GM18511 (cell line): ENCODE results near the gene PLA2R1.
A peak's percentile ranks its signal among the peaks of the same experiment; 100 is the strongest.

Experiments used
- ATAC-seq: cut with Tn5 transposase; IDR thresholded peaks from one replicate; pipeline ENCODE4 v1.9.1; 2021; ENCODE audit warnings: mild to moderate bottlenecking, moderate library complexity; ENCODE audit not compliant: unreplicated experiment

PLA2R1 gene

DNA sequence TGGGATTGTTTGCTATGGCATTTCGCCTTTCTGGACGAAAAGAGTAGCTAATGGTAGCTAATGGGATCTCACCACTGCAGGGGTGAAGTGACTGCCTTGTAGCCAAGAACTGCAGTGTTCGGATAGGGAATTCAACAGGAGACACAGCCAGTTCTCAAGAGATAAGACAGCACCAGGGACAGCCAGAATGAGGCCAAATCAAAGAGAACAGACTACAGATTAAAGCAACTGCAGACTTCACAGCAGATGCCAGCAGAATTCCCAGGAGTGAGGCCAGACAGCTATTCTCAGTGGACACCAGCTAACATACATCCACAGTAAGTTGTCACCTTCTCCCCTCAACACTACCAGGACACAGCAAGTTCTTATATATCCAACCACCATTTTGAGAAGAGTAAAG, 124.0 kb downstream of the PLA2R1 start:
- no peak for ATAC-seq

DNA sequence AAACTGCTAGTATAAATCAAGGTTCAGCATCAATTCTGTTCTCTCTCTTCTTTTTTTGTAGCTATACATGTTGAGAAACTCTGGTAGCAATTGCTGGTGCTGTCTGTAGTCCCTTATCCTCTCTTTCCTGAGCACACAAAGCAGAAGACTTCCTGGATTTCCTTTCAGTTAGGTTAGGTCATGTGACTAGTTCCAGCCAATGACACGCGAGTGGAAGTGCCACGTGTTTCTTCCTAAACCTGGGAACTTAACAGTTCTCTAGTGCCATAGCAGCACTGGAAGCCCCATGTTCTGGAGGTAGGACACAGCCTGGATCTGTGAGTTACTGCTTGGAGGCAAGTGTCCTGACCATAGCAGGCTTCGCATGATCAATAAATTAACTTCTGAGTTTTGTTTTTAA, 125.9 kb downstream of the PLA2R1 start:
- no peak for ATAC-seq

DNA sequence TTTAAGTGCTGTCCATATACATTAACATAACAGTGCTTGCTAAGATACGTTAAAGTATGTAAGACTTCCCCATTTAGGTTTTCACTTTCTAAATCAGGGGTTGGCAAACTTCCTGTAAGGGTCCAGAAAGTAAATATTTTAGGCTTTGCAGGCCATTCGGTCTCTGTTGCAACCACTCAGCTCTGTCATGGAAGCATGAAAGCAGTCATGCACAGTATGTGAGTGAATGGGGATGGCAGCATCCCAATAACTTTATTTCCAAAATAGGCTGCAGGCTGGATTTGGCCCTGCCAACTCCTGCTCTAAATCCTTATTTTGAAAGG, 128.7 kb downstream of the PLA2R1 start:
- ATAC-seq, result peak; percentile 95

DNA sequence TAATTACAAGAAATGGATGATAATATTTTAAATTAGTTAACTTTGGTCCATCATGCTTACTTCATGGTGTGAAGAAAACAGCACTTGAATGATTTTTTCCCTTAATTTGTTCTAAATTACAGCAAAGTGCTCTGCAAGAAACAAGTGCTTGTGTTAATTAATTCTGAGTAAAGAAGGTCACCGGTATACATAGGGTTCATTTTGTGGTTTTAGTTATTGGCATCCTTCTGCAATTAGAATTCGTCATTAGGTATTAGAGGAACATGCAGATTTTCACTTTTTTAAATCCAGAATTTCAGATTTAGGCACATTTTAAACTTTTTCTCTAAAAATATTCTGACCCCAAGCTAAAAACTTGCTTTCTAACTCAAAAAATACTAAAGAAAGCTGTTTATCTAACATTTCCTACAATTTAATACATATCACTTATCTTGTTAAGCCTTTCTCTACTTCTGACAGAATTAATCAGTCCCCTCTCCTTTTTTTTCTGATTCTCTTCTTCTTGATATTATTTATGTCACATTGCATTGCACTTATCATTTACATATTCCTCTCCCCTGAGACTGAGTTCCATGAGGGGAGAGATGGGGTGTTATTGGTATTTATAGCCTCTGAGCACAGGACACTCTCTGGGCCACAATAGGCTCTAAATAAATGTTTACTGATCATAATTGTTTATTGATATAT, 129.2 kb downstream of the PLA2R1 start:
- no peak for ATAC-seq

DNA sequence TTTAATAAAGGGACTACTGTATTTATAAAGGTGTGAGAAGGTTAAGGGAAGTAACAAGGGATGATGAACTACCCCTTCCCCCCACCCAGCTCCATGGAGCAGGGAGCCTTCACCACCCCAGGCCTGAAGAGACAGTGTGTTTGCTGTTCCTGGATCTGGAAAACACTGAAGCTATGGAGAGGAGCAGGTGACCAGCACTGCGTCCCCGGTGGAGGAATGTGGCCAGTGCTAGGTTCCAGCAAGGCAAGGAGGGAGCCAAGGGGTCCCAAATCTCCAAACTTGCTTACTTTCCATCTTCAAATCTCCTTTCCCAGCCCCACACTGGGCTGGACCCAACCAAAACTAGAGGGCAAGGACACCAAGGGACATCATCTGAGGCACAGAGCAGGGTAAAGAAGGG, 135.7 kb downstream of the PLA2R1 start:
- ATAC-seq, result no peak

DNA sequence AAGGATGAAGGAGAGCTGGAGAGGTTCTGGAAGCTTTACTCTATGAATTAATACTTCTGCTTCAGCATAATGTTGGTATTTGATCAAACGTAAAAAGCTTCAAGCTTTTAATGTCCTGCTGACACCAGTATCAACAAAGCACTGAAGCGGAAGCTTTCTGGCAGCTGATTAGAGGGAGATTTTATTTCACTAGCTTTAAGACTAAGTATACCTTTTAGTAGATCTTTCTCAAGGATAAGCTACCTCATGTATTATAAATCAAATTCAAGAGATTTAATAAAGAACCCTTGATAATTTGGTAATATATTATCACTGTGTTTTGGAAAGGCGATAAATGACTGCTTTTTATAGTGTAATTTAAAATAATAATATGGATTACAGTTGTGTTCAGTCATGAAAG, 136.4 kb downstream of the PLA2R1 start:
- ATAC-seq, result no peak

DNA sequence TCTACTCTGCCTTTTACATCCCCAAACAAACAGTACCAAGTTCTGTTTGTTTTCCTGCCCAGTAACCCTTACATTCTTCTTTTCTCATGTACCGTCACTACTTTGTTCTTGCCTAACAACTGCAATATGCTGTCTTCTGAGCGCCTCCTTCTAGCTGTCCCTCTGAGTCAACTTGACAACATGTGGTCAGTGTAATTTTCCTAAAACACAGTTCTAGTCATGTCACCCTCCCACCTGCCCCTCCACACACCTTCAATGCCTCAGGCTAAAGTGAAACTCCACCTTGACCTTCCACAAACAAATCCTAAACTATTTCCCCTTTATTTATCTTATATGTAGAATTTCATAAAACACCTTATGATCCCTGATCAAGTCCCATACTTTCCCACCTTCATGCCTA, 139.9 kb downstream of the PLA2R1 start:
- peak; percentile 77 for ATAC-seq

DNA sequence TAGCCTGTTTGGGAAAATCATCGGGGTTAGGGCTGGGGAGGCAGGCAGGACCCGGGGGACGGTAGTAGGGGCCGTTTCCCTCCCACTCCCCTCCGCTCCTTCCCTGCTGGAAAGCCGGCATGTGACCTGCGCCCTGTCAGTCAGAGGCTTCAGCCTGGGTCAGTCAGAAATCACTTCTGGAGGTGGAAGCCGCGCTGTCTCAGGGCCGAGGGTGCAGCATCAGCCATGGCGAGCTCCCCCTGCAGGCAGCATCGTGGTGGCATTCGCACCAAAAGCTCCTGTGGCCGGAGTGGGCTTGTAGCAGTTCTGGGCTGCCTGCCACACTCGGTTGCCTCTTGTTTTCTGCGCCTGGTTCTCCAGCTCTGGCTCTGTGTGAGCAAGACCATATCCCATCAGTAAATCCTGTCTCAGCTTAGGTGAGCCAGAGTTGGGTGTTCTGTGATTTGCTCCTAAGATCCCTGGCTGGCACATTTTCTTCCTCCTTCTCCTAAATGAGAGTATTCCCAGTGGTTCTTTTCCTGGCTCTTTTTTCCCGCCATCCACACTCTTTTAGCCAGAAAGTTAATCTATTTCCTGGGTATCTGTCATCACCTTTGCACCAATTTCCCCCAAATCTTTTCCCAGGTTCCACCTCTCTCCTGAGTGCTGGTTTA, 140.5 kb downstream of the PLA2R1 start:
- peak; percentile 93 for ATAC-seq

DNA sequence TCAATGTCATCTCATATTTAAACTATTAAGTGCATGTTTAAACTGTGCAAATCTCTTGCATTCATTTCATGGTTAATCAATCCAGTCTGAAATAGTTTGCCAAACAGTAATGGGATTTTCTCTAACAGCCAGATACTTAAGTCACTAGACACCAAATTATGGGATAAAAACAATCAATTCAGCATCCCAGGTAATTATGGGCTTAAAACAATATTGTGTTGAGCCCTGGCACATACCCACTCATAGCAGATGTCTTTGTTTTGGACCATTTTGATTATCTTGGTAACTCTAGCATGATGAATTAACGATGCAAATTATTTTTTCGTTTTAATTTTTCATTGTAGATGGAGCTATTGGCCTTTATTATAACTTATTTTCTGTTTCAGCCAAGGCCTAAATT, 145.9 kb downstream of the PLA2R1 start:
- ATAC-seq, result no peak

DNA sequence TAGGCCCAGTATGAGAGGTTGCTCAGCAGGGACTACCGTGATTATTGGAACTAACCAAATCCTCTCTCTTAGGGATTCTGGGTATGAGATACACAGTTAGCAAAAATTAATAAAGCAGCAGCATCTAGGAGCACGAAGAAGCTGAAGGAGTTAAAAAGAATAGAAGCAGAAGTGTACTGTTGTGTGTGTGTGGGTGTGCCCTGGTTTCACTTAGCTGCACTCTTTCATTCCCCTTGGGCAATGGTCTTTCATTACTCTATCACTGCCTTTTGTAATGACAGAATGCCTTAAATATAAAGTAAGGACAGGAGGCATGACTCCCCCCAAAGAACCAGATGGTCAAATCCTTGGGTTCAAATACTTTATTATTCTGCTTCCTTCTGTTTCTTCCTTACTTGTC, 148.5 kb downstream of the PLA2R1 start:
- no peak for ATAC-seq

DNA sequence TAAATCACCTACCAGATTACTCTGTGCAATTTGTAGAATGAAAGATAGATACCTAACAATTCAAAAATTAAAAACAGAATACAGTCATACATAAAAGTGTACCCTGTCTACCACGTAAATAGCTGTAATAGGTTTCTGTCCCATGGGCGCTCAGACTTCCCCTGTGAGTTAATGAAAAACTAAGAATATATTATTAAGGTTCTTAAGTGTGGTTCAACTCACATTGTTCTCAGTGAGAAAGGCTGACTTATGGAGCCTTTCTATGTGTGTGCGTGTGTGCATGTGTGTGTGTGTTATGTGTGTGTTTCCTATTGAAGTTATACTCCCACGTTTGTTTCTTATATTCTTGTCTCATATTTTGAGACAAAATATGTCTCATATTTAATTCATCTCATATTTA, 149.8 kb downstream of the PLA2R1 start:
- peak; percentile 56 for ATAC-seq

DNA sequence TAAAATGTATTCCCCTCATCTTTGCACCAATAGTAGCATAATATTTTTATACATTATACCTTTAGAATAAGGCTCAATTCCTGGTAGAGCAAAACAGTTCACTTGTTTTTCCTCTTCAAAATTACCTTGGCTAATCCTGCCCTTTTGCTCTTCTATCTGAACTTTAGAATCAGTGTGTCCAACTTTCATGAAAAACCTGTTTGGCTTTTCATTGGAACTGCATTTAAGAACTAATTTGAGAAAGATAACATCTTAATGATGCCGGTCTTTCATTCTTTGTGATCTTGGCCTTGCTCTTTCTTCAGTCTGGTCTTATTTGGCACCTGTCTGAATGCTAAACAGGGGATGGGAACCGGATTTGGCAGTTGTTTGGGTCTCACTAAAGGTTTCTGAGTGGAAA, 151.5 kb downstream of the PLA2R1 start:
- ATAC-seq, result no peak

DNA sequence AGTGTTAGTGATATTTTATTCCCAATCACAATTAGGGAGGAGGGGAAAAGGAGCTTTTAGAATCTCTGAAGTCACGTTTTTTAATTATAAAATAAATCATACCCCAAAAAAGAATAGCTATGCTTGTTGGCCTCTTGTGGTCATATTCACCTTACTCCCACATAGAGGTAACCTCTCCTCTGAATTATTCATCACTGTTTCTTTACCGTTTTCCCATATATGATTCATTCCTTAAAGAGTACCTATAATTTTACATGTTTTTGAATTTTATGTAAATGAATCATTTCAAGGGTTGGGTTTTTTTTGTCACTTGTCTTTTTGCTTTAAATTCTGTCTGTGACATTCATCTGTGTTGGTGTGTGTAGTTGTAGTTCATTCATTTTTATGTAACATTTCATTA, 153.8 kb downstream of the PLA2R1 start:
- ATAC-seq, result no peak

DNA sequence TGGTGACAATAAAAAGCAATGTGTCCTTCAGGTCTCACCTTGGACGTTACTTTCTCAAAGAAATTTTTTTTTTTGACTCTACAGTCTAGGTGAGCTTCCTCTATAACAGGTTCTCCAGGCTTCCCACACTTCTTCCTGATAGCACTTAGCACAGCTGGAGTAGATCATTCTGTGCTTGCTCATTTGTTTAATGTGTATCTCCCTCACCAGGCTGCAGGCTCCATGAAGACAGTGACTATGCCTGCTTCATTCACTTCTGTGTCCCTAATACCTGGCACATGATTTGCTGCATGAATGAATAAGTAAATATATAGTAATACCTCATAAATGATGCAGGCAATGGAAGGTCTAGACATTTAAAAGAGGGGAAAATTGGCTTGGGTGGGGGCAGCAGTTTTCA, 154.5 kb downstream of the PLA2R1 start:
- ATAC-seq, result no peak

DNA sequence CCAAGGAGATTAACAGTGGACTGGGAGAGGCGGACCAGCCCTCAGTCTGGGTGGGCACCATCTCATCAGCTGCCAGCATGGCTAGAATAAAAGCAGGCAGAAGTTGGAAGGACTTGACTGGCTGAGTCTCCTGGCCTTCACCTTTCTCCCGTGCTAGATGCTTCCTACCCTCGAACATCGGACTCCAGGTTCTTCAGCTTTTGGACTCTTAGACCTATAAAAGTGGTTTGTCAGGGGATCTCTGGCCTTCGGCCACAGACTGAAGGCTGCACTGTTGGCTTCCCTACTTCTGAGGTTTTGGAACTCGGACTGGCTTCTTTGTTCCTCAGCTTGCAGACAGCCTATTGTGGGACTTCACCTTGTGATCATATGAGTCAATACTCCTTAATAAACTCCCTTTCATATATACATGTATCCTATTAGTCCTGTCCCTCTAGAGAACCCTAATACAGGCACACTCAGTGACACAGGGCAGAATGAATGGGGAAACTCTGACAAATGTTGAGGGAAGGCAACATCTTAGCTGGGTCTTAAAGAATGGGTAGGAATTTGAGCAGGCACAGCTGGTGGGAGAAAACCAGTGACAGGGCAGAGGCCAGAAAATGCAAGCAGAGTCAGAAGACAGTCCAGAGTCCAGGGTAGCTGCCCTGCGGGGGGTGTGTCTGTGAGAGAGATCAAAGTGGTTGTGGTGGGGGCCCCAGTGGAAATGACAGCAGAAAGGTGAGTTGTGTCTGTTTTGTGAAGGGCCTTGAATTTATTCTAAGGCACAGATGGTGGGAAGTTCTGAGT, 156.3 kb downstream of the PLA2R1 start:
- ATAC-seq, result no peak

DNA sequence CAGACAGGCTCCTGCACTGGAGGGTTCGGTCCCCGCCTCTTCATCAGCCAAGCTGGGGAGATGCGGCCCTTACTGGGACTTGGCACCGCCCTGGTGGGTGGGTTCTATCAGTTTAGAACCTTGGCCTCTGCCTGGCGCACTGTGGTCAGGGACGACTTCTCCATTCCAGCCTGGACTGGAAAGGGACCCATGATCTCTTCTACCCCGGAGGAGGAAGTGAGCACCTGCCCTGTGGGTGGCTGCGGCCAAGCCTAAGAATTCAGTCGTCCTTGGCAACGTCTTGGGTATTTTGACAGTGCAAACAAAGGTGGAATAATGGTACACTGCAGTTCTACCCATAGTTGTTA, 157.5 kb downstream of the PLA2R1 start:
- peak; percentile 63 for ATAC-seq

DNA sequence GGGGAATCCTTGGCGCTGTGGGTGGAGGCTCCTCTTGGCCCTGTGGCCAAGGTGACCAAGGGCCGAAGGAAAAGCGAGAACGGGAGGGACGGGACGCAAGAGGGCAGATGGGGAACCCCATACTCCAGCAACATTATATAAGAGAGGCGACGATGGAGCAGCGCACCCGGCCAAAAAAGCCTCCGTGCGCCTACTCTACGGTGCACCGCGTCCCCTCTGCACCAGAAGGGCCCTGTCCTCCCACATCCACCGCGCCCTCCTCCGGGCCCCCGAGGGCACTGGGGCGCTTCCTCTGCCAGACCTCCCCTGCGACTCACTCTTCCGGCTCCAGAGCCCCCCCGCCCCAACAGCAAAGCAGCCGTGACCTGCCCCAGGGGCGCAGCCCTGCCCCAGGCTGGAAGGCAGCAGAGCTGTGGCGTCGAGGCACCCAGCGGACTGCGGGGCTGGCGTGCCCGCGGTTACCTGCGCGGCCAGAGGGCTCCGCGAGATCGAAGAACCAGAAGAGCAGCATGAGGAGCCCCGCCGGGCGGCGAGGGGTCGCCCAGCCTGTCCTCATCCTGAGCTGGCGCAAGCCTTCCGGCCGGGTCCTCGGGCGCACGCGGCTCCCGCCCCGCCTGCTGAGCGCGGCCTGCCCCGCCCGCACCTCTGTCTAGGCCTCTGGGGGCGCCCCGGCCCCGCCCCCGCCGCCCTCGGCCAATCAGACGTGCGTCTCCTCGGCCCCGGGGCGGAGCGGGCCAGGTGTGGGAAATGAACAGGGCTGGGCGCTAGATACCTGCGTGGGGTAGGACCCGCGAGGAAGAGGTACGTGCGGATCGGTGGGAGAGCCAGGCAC, 158.1 kb downstream of the PLA2R1 start, which contains the start of gene LY75:
LY75 (minus strand) TSS at position 630 of the 832 bp plus-strand sequence.
- peak; percentile 87 for ATAC-seq

DNA sequence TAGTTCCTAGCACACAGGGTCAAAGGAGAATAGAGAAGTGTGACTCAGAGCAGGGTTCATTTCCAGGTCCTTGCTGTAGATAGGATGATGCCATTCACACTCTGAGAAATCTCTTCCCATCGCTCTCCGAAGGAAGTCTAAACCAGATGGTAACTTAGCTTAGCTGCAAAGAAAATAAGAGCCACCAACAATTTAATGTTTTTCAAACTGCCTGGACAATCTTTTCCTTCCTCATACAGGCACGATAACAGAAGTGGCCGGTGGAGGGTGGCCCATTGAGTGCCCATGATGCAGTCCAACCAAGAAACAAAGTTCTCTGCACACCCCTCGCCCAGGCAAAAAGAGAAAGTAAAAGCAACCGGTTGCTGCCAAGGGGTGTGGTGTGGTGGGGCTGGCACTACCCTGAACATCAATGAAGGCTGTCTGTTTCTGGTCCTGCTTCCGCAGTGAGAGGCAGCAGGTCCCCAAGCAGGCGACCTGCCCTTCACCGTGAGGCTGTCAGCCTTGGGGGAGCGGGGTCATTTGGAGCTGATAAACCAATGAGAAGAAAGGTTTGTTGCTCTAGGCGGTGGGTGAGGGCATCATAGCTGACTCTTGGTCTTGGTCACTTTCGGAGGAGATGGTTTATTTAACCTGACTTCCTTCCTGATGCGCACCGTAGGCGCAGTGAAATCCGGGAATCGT, 158.8 kb downstream of the PLA2R1 start:
- ATAC-seq, result peak; percentile 48

DNA sequence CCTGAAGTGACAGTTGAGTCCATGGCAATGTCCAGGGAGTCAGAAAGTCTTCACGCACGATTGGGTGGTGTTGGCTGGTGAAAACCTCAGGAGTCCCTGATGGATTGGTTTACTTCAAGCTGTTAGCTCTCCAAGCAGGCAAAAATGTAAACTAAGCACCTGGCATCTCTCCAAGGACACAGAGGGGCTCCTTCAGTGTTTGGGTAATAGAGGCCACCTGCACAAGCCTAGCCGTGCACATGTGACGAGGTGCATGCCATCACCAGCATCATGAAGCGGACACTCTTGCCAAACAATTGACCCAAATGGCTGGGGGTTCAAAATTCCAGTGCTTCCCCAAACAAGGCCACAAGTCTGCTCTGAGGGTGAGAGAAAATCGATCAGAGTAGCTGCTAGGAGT, 159.7 kb downstream of the PLA2R1 start:
- ATAC-seq, result no peak

DNA sequence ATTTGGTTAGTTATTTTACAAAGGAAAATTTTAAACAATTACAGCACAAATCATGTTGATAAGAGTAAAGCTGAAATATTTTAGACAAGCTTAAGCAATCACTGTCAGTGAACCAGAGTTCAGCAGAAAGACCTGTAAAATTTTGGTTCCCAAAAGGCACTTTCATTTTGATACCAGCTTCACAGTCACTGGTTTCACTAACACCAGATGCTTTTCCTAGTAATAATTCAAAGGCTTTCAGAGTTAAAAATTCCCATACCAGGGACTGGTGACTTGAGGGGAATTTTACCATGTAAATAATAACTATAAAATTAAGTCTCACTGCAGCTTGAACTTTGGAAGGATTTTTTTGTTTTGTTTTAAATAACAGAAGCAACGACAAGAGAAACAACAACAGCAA, 162.1 kb downstream of the PLA2R1 start:
- no peak for ATAC-seq

DNA sequence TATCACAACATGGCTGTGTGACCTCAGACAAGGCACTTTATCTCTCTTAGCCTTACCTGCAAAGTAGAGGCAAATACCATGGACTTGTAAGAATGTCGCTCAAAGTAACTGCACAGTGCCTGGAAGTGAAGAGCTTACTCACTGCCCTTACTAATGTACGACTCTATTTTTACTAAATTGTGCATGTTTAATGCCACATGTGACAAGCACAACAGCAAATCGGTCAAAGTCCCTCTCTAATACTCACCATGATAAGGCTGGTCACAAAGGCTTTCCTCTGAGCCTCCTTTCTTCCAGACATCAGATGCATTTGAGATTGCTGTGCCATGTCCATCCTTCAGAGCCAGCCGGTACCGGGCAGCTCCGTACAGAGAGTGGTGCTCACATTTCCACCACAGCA, 164.0 kb downstream of the PLA2R1 start:
- ATAC-seq, result no peak
